Activated CD4-positive, alpha-beta T cell treated with anti-CD3 and anti-CD28 coated beads for 48 hours (primary cell): ENCODE measurements around the gene SESN2.
"Not testable (repeated sequence)": the region's sequence is repeated elsewhere in the genome, so short reads cannot be mapped to it uniquely, and the experiment has no call there.

Experiments
- DNase-seq: peaks from one replicate; pipeline ENCODE4 v3.0.0-alpha.2; 2020

SESN2 gene

DNA sequence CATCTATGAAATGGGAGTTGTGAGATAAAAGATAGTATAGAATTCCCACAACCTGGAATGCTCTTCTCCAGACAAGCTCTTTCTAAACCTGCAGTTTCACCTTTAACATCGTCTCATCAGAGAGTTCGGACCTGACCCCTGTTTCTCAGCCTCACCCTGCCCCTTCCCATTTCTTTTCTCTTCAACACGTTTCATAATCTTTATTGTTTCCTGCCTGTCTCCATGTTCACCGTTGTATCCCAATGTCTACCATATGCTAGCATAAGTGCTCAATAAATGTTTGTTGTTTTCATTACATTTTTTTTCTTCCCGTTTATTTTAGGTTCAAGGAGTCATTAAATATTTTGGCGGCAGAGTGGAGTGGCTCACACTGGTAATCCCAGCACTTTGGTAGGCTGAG, 32.4 kb downstream of the SESN2 start:
- DNase-seq: no peak

DNA sequence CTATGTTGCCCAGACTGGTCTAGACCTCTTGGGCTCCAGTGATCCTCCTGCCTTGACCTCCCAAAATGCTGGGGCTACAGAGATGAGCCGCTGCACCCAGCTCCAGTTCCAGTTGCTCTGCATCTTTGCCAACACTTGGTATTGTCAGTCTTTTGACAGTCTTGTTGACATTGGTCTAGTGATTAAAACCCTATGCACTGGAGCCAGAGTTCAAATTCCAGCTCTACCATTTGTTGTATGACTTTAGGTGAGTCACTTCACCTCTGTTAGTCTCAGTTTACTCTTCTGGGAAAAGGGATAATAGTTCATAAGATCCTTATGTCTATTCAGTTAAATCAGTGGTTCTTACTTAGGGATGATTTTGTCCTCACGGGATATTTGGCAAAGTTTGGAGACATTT, 36.6 kb downstream of the SESN2 start:
- no peak for DNase-seq

DNA sequence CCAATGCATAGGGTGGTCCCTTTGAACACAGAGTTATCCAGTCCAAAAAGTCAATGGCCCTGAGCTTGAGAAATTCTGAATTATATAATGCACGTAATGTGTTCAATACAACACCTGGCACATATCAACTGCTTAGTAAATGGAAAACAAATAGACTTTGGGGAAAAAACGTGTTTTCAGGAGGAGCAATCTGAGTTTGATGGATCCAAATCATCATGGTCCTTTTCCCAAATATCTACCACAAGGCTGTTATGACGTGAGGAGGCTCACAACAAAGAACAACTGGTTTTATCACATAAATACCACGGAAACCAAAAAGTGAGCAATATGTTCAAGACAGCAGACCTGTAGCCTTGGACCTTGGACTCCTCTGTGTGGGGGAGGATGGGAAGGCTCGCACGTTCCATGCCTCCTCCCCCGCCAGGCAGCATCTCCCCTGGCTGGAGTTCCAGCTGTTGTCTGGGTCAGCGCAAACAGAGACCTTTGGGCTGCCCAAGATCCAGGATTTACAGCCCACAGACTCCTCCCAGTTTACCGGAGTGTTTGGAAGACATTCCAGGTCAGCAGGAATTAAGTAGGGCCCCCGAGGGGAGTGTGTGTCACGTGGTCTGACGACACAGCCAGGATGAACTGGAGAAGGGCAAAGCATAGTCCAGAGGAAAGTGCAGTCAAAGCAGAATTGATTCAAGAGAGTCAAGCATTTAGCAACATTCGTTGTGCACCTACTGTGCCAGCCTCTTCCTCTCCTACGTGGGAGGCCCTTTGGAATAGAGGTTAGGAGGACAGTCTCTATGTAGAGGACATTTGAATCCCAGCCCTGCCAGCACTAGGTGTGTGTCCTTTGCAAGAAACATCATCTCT, 37.3 kb downstream of the SESN2 start:
- no peak for DNase-seq

DNA sequence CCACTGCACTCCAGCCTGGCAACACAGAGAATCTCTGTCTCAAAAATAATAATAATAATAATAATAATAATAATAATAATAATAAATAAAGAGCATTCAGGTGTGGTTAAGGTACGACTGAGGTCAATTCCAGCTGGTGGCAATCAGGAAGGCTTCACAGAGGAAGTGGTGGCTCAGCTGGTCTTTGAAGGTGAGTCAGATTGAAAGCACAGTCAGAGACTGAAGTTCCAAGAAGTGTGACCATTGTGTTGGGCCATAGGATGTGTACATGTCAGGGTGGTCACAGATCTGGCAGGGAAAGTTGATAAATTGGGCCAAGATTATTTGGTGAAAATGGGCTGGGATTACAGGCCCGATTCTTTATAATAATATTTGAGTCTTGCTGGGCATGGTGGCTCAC, 38.5 kb downstream of the SESN2 start:
- no peak for DNase-seq

DNA sequence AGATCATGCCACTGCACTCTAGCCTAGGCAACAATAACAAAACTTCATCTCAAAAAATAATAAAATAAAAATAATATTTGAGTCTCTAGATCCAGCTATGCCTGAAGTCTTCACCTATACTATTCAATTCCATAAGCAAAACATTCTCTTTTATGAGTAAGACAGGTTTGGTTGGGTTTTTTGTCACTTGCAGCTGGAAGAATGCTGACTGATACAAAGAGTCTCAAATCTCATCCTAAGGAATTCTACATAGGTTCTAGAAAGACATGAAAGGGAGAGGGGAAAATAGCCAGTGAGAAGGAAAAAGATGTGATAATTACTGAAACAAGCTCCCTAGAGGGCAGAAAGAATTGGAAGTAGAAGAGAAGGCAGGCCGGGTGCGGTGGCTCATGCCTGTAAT, 39.1 kb downstream of the SESN2 start:
- DNase-seq: no peak

DNA sequence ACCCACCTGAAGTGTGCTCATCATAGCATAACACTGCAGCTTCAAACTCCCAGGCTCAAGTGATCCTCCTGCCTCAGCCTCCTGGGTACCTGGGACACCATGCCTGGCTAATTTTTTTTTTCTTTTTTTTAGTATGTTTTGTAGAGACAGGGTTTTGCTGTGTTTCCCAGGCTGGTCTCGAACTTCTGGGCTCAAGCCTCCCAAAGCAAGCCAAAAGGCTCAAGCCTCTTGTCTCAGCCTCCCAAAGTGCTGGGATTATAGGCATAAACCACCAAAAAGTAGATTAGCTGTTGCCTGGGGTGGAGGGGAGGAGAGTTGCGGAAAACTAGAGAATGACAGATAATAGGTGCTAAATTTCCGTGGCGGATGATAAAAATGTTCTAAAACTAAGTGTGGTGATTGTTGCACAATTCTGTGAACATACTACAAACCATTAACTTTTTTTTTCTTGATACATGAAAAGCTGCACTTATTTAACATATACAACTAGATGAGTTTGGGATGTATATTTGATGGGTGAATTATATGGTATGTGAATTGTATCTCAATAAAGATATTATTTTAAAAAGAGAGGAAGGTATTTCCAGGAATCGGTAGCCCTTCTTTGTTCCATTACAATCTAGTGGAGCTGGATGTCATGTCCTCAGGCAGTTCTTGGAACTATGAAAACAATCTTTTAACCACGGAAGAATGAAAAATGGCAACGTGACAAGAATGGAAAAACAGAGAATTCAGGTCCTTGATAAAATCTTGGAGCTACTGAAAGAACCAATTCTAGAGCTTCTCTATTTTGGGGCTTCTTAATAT, 42.3 kb downstream of the SESN2 start:
- DNase-seq: no peak

DNA sequence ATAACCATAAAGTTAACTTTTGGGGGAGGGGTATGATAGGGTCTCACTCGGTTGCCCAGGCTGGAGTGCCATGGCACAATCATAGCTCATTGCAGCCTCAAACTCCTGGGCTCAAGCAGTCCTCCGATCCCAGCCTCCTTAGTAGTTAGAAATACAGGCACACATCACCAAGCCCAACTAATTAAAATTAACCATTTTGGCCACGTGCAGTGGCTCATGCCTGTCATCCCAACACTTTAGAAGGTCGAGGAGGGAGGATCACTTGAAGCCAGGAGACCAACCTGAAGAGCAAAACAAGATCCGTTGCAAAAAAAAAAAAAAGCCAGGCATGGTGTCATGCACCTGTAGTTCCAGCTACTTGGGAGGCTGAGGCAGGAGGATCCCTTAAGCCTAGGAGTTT, 42.9 kb downstream of the SESN2 start:
- DNase-seq: no peak

DNA sequence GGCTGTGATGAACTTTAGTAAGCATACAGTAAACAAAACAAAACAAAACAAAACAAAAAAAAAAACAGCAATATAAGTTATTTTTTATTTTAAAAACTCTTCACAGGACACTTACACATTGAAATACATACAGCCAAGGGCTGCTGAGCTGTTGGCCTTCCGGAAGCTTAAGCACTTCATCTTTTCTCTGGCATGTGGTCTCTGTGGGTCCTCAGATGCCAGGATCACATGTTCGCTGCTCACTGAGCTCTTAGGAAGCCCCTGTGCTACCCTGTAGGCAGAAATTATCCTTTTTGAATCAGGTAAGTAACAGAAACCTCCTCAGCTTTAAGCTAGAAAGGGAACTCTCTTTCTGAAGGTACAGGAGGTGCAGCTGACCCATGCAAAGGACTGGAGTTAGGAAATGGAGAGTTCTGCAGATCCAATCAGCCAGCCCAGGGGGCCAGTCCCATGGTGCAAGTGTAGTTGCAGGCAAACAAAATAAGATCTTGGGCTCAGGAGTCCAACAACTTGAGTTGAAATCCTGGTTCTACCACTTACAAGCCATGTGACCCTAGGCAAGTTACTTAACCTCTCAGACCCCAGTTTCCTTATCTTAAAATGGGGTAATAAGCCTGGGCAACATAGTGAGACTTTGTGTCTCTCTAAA, 47.1 kb downstream of the SESN2 start:
- DNase-seq: no peak

DNA sequence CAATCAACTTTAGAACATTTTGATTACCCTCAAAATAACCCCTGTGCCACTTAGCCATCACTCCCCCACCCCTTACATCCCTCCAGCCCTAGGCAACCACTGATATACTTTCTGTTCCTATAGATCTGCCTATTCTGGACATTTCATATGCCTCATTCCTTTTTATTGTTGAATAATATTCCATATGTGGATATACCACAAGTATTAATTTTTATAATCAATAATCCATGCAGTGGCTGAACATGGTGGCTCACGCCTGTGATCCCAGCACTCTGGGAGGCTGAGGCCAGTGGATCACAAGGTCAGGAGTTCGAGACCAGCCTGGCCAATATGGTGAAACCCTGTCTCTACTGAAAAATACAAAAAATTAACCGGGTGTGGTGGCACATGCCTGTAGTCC, 49.4 kb downstream of the SESN2 start:
- DNase-seq: no peak

DNA sequence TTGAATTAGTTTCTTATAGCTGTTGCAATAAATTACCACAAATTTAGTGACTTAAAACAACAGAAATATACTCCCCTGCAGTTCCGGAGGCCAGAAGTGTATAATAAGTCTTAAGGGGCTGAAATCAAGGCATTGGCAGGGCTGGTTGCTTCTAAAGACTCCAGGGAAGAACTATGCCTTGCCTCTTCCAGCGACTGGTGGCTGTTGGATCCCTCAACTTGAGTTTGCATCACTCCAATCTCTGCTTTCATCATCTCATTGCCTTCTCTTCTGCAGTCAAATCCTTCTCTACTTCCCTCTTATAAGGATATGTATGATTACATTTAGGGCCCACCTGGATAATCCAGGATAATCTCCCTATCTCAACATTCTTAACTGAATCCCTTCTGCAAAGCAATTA, 50.4 kb downstream of the SESN2 start:
- no peak for DNase-seq

DNA sequence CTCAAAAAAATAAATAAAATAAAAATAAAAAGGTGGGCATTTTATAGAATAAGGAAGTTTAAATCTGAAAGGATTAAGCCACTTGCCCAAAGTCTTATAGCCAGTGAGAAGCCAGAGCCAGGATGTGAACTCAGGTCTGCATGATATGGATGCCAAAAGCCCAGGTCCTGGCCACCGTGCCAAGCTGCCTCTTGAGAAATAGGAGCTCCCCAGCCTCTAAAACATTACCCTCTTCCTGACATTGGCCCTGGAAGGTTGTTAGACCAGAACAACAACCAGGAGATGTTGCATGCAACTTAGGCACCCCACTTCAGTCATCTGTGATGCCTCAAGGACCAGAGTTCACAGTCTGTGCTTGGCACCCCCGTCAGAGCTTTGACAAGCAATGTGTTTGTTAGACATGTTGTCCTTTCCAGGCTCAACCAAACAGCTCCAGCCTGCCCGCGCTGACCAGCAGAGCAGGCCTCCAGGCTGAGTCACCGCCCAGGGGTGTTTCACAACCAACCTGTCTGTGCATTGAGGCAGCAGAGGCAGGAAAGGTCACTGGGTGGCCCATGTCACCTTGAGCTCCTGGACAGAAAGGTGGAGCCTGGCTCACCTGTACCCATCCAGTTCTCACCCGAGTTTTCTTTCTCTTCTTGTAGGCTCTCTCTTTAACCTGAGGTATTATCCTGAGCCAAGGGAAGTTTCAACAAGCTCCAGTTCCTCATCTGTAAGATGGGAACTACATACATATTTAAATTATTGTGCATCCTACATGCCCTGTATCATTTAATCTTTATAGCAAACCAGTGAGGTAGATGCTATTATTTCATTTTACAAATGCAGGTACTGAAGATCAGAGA, 54.6 kb downstream of the SESN2 start:
- no peak for DNase-seq

DNA sequence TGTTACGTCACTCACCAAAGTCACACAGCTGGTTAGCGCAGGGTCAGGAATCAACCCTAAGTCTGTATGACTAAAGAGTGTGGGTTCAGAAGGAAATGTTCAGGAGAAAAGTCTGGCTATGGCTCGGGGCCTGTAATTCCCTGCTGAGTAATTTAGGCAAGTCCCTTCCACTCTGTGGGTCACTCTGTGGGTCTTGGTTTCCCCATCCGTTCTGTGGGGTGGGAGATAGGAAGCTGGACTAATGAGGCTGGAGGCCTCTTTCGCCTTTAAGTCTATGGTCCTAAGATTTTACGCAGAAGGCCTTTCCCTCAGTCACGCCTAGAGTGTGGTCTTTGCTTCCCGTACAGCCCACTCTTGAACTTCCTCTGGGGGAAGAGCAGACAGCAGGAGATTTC, 55.2 kb downstream of the SESN2 start:
- no peak for DNase-seq

DNA sequence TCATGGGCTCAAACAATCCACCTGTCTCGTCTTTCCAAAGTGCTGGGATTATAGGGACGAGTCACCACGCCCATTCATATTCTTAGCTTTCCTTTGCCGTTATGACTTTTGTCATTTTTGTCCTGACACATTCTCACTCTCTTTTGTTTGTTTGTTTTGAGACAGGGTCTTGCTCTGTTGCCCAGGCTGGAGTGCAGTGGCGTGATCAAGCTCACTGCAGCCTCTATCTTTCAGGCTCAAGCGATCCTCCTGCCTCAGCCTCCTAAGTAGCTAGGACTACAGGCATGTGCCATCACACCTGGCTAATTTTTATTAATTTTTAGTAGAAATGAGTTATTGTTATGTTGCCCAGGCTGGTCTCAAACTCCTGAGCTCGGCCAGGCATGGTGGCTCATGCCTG, 57.7 kb downstream of the SESN2 start:
- DNase-seq: no peak

DNA sequence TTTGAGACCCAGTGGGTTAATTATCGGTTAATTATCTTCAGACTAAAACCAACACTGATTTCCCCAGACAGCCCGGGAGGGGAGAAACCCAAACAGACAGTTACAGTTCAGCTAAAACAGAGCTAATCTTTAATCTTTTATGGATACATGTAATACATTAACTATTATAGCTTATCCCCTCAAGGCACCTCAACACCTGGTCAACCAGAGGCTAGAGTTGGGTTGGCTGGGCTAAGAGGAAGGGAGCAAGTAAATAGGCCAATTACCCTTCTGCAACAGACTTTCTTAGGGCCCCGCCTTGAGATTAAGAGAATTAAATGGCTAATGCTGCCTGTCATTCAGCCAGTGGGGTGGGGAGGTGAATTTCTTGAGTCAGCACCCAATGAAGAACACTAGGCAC, 62.9 kb downstream of the SESN2 start:
- DNase-seq: no peak

DNA sequence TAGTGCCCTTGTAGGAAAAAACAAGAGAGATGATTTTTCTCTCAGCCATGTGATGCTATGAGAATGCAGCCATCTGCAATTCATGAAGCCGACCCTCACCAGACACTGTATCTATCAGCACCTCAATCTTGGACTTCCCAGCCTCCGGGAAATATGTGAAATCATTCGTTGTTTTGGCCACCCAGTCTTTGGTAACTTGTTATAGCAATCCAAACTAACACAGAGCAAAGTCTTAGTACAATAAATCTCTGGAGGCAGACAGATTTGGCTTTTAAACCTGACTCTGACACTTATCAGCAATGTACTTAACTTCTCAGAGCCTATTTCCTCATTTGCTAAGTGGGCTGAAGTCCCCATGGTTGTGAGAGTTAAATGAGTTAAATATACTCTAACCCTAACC, 64.4 kb downstream of the SESN2 start:
- no peak for DNase-seq

DNA sequence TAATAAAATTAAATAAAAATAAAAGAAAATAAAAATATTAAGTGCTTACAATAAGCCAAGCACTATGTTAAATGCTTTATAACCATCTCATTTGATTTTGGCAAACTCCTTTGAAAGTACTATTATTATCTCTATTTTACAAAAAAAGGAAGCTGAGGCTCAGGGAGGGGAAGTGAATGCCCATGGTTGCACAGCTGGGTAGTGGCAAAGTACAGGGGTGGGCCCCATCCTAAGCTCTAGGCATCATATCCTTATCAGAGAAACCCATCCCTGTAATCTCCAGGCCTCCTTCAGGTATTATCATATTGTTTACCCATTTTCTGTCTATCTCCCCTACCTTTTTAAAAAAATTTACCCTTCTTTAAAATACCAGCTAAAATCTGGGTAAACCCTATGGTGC, 67.2 kb downstream of the SESN2 start:
- no peak for DNase-seq

DNA sequence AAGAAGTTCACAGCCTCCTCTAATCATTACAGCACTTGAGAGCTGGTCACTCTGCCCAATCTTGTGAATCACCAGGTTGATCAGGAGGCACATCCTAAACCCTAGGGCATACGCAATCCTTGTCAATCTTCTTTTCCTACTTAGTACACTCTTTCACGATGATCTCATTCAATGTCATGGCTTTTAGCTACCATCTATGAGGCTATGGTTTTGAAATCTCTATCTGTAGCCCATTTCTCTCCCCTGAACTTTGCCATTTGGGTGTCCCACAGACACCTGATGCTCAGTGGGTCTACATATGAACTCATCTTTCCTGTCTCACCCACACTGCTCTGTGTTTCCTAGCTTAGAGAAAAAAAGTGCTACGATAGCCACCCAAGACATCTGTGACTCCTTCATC, 67.7 kb downstream of the SESN2 start:
- no peak for DNase-seq

DNA sequence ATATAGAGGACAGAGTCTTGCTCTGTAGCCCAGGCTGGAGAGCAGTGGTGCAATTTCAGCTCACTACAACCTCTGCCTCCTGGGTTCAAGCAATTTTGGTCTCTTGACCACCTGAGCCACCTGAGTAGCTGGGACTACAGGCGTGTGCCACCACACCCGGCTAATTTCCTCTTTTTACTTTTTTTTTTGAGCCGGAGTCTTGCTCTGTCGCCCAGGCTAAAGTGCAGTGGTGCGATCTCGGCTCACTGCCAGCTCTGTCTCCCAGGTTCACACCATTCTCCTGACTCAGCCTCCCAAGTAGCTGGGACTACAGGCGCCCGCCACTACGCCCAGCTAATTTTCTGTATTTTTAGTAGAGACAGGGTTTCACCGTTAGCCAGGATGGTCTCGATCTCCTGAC, 68.1 kb downstream of the SESN2 start:
- not testable (repeated sequence) for DNase-seq

DNA sequence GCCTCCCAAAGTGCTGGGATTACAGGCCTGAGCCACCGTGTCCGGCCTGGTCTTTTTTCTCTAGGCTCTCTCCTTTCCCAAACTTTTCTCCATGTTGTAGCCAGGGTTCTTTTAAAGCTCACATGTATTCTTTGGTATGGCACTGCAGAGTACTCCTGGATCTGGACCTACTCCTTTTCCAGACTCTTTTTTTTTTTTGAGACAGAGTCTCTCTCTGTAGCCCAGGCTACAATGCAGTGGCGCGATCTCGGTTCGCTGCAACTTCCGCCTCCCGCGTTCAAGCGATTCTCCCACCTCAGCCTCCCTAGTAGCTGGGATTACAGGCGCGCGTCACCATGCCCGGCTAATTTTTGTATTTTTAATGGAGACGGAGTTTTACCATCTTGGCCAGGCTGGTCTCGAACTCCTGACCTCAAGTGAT, 68.9 kb downstream of the SESN2 start:
- DNase-seq: no peak

DNA sequence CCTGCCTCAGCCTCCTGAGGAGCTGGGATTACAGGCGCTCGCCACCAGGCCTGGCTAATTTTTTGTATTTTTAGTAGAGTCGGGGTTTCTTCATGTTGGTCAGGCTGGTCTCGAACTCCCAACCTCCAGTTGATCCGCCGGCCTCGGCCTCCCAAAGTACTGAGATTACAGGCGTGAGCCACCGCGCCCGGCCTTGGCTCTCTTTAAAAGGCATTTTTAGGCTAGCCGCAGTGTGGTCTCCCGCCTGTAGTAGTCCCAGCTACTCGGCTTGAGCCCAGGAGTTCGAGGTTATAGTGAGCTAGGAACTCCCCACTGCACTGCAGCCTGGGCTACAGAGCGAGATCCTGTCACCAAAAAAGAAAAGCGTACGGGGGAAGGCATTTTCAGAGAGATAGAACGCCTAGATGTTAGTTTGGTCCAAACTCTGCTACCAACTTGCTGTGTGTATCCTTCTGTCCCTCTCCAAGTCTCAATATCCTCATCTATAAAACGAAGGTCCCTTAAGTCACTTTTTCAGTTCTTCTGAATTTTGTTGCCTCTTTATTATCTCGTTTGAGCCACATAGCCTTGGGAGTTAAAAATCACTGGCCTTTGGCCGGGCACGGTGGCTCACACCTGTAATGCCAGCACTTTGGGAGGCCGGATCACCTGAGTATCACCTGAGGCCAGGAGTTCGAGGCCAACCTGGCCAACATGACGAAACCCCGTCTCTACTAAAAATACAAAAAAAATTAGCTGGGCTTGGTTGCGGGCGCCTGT, 70.3 kb downstream of the SESN2 start:
- peak; percentile 56 for DNase-seq
